ENCODE data around the gene HPS4. TPM values are rescaled to one million over a fixed set of nuclear protein-coding genes. Genes with fewer than 3 reads are reported as not detected.

Gene HPS4
- total RNA-seq, 2 experiments from 2014 or later, result 77.4 to 89.6 TPM

DNA sequence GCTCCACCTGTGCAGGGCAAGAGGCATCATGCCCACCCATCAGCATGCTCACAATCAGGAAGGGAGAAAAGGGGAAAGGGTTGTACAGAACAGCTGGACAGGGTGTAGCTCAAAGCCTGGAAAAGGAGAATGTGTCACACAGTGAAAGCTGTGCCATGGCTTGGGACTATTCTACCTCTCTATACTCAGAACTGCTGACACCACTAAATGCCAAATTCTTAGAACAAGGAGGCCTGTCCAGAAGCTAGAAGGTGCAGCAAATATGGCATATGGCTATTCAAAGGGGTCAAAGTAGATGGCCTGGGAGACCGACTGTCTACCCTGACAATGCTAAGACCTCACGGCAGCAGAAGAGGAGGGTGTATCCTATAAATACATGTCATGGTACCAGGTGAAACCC is 12.8 kb downstream of the HPS4 start:
- intact Hi-C loops (cut with micrococcal nuclease; ENCODE audit: unreplicated experiment), result no loop called here
- DNase-seq (ENCODE audit: low spot score), result no peak
- peaks cover 96% of the 10 kb centered on the region for H3K36me3 ChIP-seq (ENCODE audit: insufficient read depth, low read length)
- peaks cover 4% of the 10 kb centered on the region for H3K4me1 ChIP-seq (ENCODE audit: insufficient read depth, low read length, poor library complexity, severe bottlenecking)
- no peak overlapping the region for H3K4me3 ChIP-seq (ENCODE audit: low read depth, low read length, poor library complexity, severe bottlenecking)
- CTCF ChIA-PET (ENCODE audit: unreplicated experiment), result no interaction called here
- no peak overlapping the region for H2AFZ ChIP-seq (ENCODE audit: low read length)
- H3K9me2 ChIP-seq (ENCODE audit: insufficient read depth, low read length), result no peaks in the 10 kb centered on the region
- no TSS peak for BruUV-seq (replicated peaks)
- POLR2A ChIA-PET, result no interaction called here
- no peaks in the 10 kb centered on the region for H3K9me3 ChIP-seq (ENCODE audit: low read length)
- 0 out of 2 replicates have a peak, but pooled peaks cover 6% of the 10 kb centered on the region for H4K20me1 ChIP-seq (ENCODE audit: insufficient read depth, low read length)
- H3K79me2 ChIP-seq (ENCODE audit: insufficient read depth, low read depth, low read length), result peaks cover 19% of the 10 kb centered on the region
- TF ChIP-seq EZH2phosphoT487 (IDR thresholded peaks at IDR 0.05; ENCODE audit: borderline replicate concordance, low read depth, low read length) (no peak), CTCF (conservative IDR thresholded peaks at IDR 0.05; ENCODE audit: low read length) (no peak)
- no peak overlapping the region for H3K27ac ChIP-seq (ENCODE audit: low read depth, low read length, poor library complexity, severe bottlenecking)
- no peak overlapping the region for H3K4me2 ChIP-seq (ENCODE audit: low read length)

GRCh38 chr22:26466196-26466595 is 17.4 kb downstream of the HPS4 start:
- Histone ChIP-seq H3K36me3 (ENCODE audit: insufficient read depth, low read length) (peaks cover 97% of the 10 kb centered on the region), H3K79me2 (ENCODE audit: insufficient read depth, low read depth, low read length) (peaks cover 4% of the 10 kb centered on the region), H3K4me3 (ENCODE audit: low read depth, low read length, poor library complexity, severe bottlenecking) (no peak overlapping the region), H3K4me1 (ENCODE audit: insufficient read depth, low read length, poor library complexity, severe bottlenecking) (no peaks in the 10 kb centered on the region), H3K9me3 (ENCODE audit: low read length) (no peaks in the 10 kb centered on the region), H3K27ac (ENCODE audit: low read depth, low read length, poor library complexity, severe bottlenecking) (no peak overlapping the region), H4K20me1 (ENCODE audit: insufficient read depth, low read length) (peaks cover 8% of the 10 kb centered on the region; the same call in 1 of the 2 replicates), H3K4me2 (ENCODE audit: low read length) (no peak overlapping the region), H3K9me2 (ENCODE audit: insufficient read depth, low read length) (no peaks in the 10 kb centered on the region), H2AFZ (ENCODE audit: low read length) (no peak overlapping the region)
- no peak for DNase-seq (ENCODE audit: low spot score)
- no peak for TF ChIP-seq CTCF (conservative IDR thresholded peaks at IDR 0.05; ENCODE audit: low read length)
- TF ChIP-seq EZH2phosphoT487 (IDR thresholded peaks at IDR 0.05; ENCODE audit: borderline replicate concordance, low read depth, low read length), result no peak
- ChIA-PET POLR2A (no interaction called here), CTCF (ENCODE audit: unreplicated experiment) (no interaction called here)
- intact Hi-C loops (cut with micrococcal nuclease; ENCODE audit: unreplicated experiment), result no loop called here
- no TSS peak for BruUV-seq (replicated peaks)

DNA sequence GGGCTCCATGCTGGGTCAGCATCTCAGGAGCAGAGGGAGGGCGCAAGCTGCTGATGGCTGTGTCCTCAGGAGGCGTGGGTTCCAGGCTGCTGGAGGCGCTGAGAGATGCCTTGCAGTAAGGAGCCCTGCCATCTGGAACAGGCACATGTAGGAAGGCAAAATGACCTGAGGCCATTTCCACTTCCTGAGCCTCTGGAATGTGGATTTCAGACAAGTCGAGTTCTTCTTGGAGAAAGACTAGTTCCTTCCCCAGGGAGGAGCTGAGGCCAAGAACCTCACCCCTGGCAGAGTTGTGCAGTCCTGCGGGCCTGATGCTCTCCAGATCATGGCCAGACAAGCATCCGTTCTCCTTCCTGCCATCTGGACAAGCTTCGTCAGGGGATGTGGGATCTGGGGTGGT is 19.3 kb downstream of the HPS4 start:
- CTCF ChIA-PET (ENCODE audit: unreplicated experiment), result no interaction called here
- intact Hi-C loops (cut with micrococcal nuclease; ENCODE audit: unreplicated experiment), result no loop called here
- no peak overlapping the region for H3K4me2 ChIP-seq (ENCODE audit: low read length)

More for the DNA sequence above, 19.3 kb downstream of the HPS4 start:
- no peak for DNase-seq (ENCODE audit: low spot score)
- Histone ChIP-seq H3K9me3 (ENCODE audit: low read length) (no peaks in the 10 kb centered on the region), H3K9me2 (ENCODE audit: insufficient read depth, low read length) (no peaks in the 10 kb centered on the region), H3K27ac (ENCODE audit: low read depth, low read length, poor library complexity, severe bottlenecking) (no peak overlapping the region), H4K20me1 (ENCODE audit: insufficient read depth, low read length) (peaks cover 21% of the 10 kb centered on the region), H2AFZ (ENCODE audit: low read length) (no peak overlapping the region), H3K36me3 (ENCODE audit: insufficient read depth, low read length) (peaks cover 99% of the 10 kb centered on the region), H3K79me2 (ENCODE audit: insufficient read depth, low read depth, low read length) (peaks cover 23% of the 10 kb centered on the region), H3K4me1 (ENCODE audit: insufficient read depth, low read length, poor library complexity, severe bottlenecking) (no peaks in the 10 kb centered on the region), H3K4me3 (ENCODE audit: low read depth, low read length, poor library complexity, severe bottlenecking) (no peak overlapping the region)
- no TSS peak for BruUV-seq (replicated peaks)
- TF ChIP-seq EZH2phosphoT487 (IDR thresholded peaks at IDR 0.05; ENCODE audit: borderline replicate concordance, low read depth, low read length), result no peak
- TF ChIP-seq CTCF (conservative IDR thresholded peaks at IDR 0.05; ENCODE audit: low read length), result no peak
- POLR2A ChIA-PET, result no interaction called here
